Uterus (tissue), 2 donors: ENCODE measurements around the gene SRCAP.

Source experiments
- POLR2A ChIP-seq, 2 donors: fragments of 450-650 bp; IDR thresholded peaks; one replicate each; pipeline ENCODE4 v1.6.1; 2016; ENCODE audit warnings: antibody characterized with exemption in 2 of 2, mild to moderate bottlenecking in 1 of 2, moderate library complexity in 1 of 2
- TF ChIP-seq, protein P1 (sequence below), 4 experiments: fragments of 200-600 bp in 2 of 4; fragments of 450-650 bp in 2 of 4; sonication (generic) in 2 of 4; IDR thresholded peaks; one replicate each; pipeline ENCODE4 v1.5.1; 2016 to 2019; ENCODE audit warnings: antibody characterized with exemption in 4 of 4, mild to moderate bottlenecking in 2 of 4, moderate library complexity in 1 of 4

- TF ChIP-seq, protein P1, sequence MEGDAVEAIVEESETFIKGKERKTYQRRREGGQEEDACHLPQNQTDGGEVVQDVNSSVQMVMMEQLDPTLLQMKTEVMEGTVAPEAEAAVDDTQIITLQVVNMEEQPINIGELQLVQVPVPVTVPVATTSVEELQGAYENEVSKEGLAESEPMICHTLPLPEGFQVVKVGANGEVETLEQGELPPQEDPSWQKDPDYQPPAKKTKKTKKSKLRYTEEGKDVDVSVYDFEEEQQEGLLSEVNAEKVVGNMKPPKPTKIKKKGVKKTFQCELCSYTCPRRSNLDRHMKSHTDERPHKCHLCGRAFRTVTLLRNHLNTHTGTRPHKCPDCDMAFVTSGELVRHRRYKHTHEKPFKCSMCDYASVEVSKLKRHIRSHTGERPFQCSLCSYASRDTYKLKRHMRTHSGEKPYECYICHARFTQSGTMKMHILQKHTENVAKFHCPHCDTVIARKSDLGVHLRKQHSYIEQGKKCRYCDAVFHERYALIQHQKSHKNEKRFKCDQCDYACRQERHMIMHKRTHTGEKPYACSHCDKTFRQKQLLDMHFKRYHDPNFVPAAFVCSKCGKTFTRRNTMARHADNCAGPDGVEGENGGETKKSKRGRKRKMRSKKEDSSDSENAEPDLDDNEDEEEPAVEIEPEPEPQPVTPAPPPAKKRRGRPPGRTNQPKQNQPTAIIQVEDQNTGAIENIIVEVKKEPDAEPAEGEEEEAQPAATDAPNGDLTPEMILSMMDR (IDR thresholded peaks at IDR 0.05): no peak
- TF ChIP-seq POLR2A (IDR thresholded peaks at IDR 0.05): no peak
Observed at GRCh38 chr16:30755955-30756780, 57.2 kb downstream of the SRCAP start.
